Osteocyte (in vitro differentiated cells): ENCODE results near the gene KCTD7. TPM values are rescaled to one million over a fixed set of nuclear protein-coding genes. Genes with fewer than 3 reads are reported as not detected.
"Not testable (repeated sequence)": the region's sequence is repeated elsewhere in the genome, so short reads cannot be mapped to it uniquely, and the experiment has no call there.

ENCODE experiments used
- DNase-seq: peaks from one replicate; pipeline ENCODE4 v3.0.0; 2021; ENCODE audit warnings: mixed read lengths; ENCODE audit not compliant: unreplicated experiment; ENCODE audit errors: extremely low spot score
- H3K27ac Mint-ChIP-seq: one replicate; pipeline ENCODE4 v1.8.0; 2021; ENCODE audit warnings: mild to moderate bottlenecking, mixed read lengths; ENCODE audit not compliant: unreplicated experiment
- H3K27me3 Mint-ChIP-seq: one replicate; pipeline ENCODE4 v1.8.0; 2021; ENCODE audit warnings: mixed read lengths; ENCODE audit not compliant: unreplicated experiment
- H3K36me3 Mint-ChIP-seq: one replicate; pipeline ENCODE4 v1.8.0; 2021; ENCODE audit warnings: mixed read lengths; ENCODE audit not compliant: unreplicated experiment
- H3K4me1 Mint-ChIP-seq: one replicate; pipeline ENCODE4 v1.8.0; 2021; ENCODE audit warnings: mixed read lengths; ENCODE audit not compliant: unreplicated experiment
- H3K4me3 Mint-ChIP-seq: one replicate; pipeline ENCODE4 v1.8.0; 2021; ENCODE audit warnings: mild to moderate bottlenecking, moderate library complexity, mixed read lengths; ENCODE audit not compliant: unreplicated experiment
- H3K9me3 Mint-ChIP-seq: one replicate; pipeline ENCODE4 v1.8.0; 2021; ENCODE audit warnings: mixed read lengths; ENCODE audit not compliant: unreplicated experiment
- CTCF ChIP-seq: fragments of 200-600 bp; sonication (generic); IDR thresholded peaks from 2 replicates; pipeline ENCODE4 v1.5.0; 2021; ENCODE audit warnings: antibody characterized with exemption, mild to moderate bottlenecking, moderate library complexity
- total RNA-seq: library from RNA; stranded (reverse); gene quantifications from 2 replicates; pipeline ENCODE4 v1.2.1, GENCODE V29; 2021

The KCTD7 gene
- total RNA-seq, 1 donor from 2014 or later: 17.2 TPM

GRCh38 chr7:66679633-66680244 lies 51.1 kb downstream of the KCTD7 start:
- peak overlapping the region; percentile 23 for H3K27ac Mint-ChIP-seq

GRCh38 chr7:66681491-66682349 lies 53.0 kb downstream of the KCTD7 start:
- H3K4me1 Mint-ChIP-seq: peaks cover 22% of the 10 kb centered on the region
- peaks cover 2% of the 10 kb centered on the region for H3K36me3 Mint-ChIP-seq
- no peaks in the 10 kb centered on the region for H3K9me3 Mint-ChIP-seq
- no peak for TF ChIP-seq CTCF
- DNase-seq: peak; percentile 96
- H3K27me3 Mint-ChIP-seq: no peaks in the 10 kb centered on the region
- peak overlapping the region; percentile 84 for H3K4me3 Mint-ChIP-seq
- peak overlapping the region; percentile 95 for H3K27ac Mint-ChIP-seq

More at GRCh38 chr7:66679633-66680244, 51.1 kb downstream of the KCTD7 start:
- Mint-ChIP-seq H3K4me1 (peaks cover 18% of the 10 kb centered on the region), H3K9me3 (no peaks in the 10 kb centered on the region), H3K4me3 (no peak overlapping the region), H3K36me3 (no peaks in the 10 kb centered on the region), H3K27me3 (no peaks in the 10 kb centered on the region)
- DNase-seq: peak; percentile 36
- no peak for TF ChIP-seq CTCF

GRCh38 chr7:66682350-66683093 lies 53.8 kb downstream of the KCTD7 start:
- no peaks in the 10 kb centered on the region for H3K27me3 Mint-ChIP-seq
- no peak for TF ChIP-seq CTCF
- H3K4me1 Mint-ChIP-seq: peaks cover 22% of the 10 kb centered on the region
- no peak for DNase-seq
- H3K9me3 Mint-ChIP-seq: no peaks in the 10 kb centered on the region
- H3K36me3 Mint-ChIP-seq: peaks cover 2% of the 10 kb centered on the region
- peak overlapping the region; percentile 84 for H3K4me3 Mint-ChIP-seq
- peak overlapping the region; percentile 95 for H3K27ac Mint-ChIP-seq

- H3K4me1 Mint-ChIP-seq: peaks cover 22% of the 10 kb centered on the region
- not testable (repeated sequence) for DNase-seq, H3K9me3 Mint-ChIP-seq, H3K27me3 Mint-ChIP-seq, H3K36me3 Mint-ChIP-seq
- H3K27ac Mint-ChIP-seq: peak overlapping the region; percentile 95
- peak overlapping the region; percentile 84 for H3K4me3 Mint-ChIP-seq
These were observed 54.6 kb downstream of the KCTD7 start for GRCh38 chr7:66683094-66683769.

- Mint-ChIP-seq H3K27me3 (no peaks in the 10 kb centered on the region), H3K4me1 (peaks cover 22% of the 10 kb centered on the region), H3K36me3 (peaks cover 10% of the 10 kb centered on the region), H3K27ac (peak overlapping the region; percentile 50), H3K9me3 (peaks cover 9% of the 10 kb centered on the region), H3K4me3 (no peak overlapping the region)
- DNase-seq: no peak
- TF ChIP-seq CTCF: no peak
These were observed 55.1 kb downstream of the KCTD7 start for GRCh38 chr7:66683770-66684123.

- H3K36me3 Mint-ChIP-seq: peaks cover 10% of the 10 kb centered on the region
- H3K27ac Mint-ChIP-seq, H3K9me3 Mint-ChIP-seq, H3K4me3 Mint-ChIP-seq, H3K27me3 Mint-ChIP-seq, DNase-seq: not testable (repeated sequence)
- H3K4me1 Mint-ChIP-seq: peaks cover 22% of the 10 kb centered on the region
These were observed 57.0 kb downstream of the KCTD7 start for GRCh38 chr7:66685663-66686062.
